GM12878 (cell line): ENCODE data around the gene PRDM16.

Experiments used
- EGR1 ChIP-seq, 2 experiments: IDR thresholded peaks; 1 replicate in 1 of 2; 2 replicates in 1 of 2; pipeline ENCODE4 v1.6.1; 2011 to 2012; ENCODE audit warnings: low read depth in 2 of 2, low read length in 2 of 2, borderline replicate concordance in 1 of 2, mild to moderate bottlenecking in 1 of 2, moderate library complexity in 1 of 2
- EZH2 ChIP-seq: IDR thresholded peaks from 2 replicates; pipeline ENCODE4 v1.6.1; 2012; ENCODE audit warnings: low read depth, mild to moderate bottlenecking, control low read depth, inconsistent platforms, low read length, borderline replicate concordance; ENCODE audit not compliant: control insufficient read depth
- JUND ChIP-seq: IDR thresholded peaks from 2 replicates; pipeline ENCODE4 v1.6.1; 2012; ENCODE audit warnings: low read depth, mild to moderate bottlenecking, low read length, improper control_type of control experiment, moderate library complexity
- POLR2A ChIP-seq: IDR thresholded peaks from 2 replicates; pipeline ENCODE4 v1.6.1; 2011; ENCODE audit warnings: low read depth, mild to moderate bottlenecking, low read length
- POLR2AphosphoS5 ChIP-seq: IDR thresholded peaks from 2 replicates; pipeline ENCODE4 v1.6.1; 2011; ENCODE audit warnings: mild to moderate bottlenecking, low read length, inconsistent platforms
- SMC3 ChIP-seq: IDR thresholded peaks from 2 replicates; pipeline ENCODE4 v1.6.1; 2011; ENCODE audit warnings: low read length, improper control_type of control experiment, borderline replicate concordance
- SPI1 ChIP-seq: IDR thresholded peaks from 2 replicates; pipeline ENCODE4 v1.6.1; 2011; ENCODE audit warnings: low read depth, mild to moderate bottlenecking, low read length, moderate library complexity, borderline replicate concordance; ENCODE audit not compliant: insufficient read depth
- SRF ChIP-seq, 2 experiments: IDR thresholded peaks; 2 replicates each; pipeline ENCODE4 v1.6.1; 2011; ENCODE audit warnings: low read depth in 2 of 2, low read length in 2 of 2, mild to moderate bottlenecking in 1 of 2, moderate library complexity in 1 of 2
- WRNIP1 ChIP-seq: IDR thresholded peaks from 2 replicates; pipeline ENCODE4 v1.6.1; 2011; ENCODE audit warnings: low read depth, low read length, improper control_type of control experiment, borderline replicate concordance
- TF ChIP-seq, protein P1 (sequence below): IDR thresholded peaks from 2 replicates; pipeline ENCODE4 v1.6.1; 2011; ENCODE audit warnings: low read depth, low read length, improper control_type of control experiment, borderline replicate concordance
- TF ChIP-seq, protein P2 (sequence below): fragments of 450-650 bp; IDR thresholded peaks from 2 replicates; pipeline ENCODE4 v1.6.1; 2018; ENCODE audit warnings: mild to moderate bottlenecking, low read depth, moderate library complexity; ENCODE audit not compliant: partially characterized antibody
- TF ChIP-seq, protein P3 (sequence below), 3 experiments: IDR thresholded peaks in 2 of 3; conservative IDR thresholded peaks in 1 of 3; 2 replicates each; pipeline ENCODE4 v1.5.1; 2011; ENCODE audit warnings: low read depth in 3 of 3, low read length in 3 of 3, mild to moderate bottlenecking in 3 of 3, control low read depth in 2 of 3, moderate library complexity in 2 of 3, inconsistent platforms in 1 of 3, mixed read lengths in 1 of 3; ENCODE audit not compliant: control insufficient read depth in 2 of 3, insufficient read depth in 1 of 3; ENCODE audit errors: extremely low read depth in 1 of 3

DNA sequence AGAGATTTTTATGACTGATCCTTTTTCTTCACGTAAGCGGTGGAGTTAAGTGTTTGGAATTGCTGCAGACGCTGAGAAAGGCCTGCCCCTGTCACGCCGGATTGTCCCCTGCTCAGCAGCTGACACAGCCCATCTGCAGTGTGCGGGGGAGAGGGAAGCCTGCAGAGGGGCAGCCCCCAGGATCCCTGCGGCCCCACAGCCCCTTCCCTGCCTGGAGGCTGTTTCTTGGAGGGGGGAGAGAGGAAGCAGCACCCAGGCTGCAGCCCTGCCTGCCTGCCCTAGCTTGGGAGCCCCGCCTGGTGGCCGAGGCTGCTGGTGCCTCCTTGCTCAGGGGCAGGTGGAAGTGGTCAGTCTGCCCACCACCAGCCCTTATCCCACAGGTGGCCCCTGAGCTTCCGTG is 50.7 kb downstream of the PRDM16 start:
- TF ChIP-seq SRF (IDR thresholded peaks at IDR 0.05; ENCODE audit: low read depth in 2 of 2, low read length in 2 of 2) (no peak), WRNIP1 (no peak), POLR2A (no peak), POLR2AphosphoS5 (no peak), EZH2 (no peak), EGR1 (IDR thresholded peaks at IDR 0.05; ENCODE audit: borderline replicate concordance in 1 of 2, low read depth in 2 of 2, low read length in 2 of 2) (no peak), JUND (no peak), SMC3 (no peak), SPI1 (no peak)
- TF ChIP-seq, protein P1, sequence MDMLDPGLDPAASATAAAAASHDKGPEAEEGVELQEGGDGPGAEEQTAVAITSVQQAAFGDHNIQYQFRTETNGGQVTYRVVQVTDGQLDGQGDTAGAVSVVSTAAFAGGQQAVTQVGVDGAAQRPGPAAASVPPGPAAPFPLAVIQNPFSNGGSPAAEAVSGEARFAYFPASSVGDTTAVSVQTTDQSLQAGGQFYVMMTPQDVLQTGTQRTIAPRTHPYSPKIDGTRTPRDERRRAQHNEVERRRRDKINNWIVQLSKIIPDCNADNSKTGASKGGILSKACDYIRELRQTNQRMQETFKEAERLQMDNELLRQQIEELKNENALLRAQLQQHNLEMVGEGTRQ, result no peak
- TF ChIP-seq, protein P2, sequence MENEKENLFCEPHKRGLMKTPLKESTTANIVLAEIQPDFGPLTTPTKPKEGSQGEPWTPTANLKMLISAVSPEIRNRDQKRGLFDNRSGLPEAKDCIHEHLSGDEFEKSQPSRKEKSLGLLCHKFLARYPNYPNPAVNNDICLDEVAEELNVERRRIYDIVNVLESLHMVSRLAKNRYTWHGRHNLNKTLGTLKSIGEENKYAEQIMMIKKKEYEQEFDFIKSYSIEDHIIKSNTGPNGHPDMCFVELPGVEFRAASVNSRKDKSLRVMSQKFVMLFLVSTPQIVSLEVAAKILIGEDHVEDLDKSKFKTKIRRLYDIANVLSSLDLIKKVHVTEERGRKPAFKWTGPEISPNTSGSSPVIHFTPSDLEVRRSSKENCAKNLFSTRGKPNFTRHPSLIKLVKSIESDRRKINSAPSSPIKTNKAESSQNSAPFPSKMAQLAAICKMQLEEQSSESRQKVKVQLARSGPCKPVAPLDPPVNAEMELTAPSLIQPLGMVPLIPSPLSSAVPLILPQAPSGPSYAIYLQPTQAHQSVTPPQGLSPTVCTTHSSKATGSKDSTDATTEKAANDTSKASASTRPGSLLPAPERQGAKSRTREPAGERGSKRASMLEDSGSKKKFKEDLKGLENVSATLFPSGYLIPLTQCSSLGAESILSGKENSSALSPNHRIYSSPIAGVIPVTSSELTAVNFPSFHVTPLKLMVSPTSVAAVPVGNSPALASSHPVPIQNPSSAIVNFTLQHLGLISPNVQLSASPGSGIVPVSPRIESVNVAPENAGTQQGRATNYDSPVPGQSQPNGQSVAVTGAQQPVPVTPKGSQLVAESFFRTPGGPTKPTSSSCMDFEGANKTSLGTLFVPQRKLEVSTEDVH, result no peak
- TF ChIP-seq, protein P3, sequence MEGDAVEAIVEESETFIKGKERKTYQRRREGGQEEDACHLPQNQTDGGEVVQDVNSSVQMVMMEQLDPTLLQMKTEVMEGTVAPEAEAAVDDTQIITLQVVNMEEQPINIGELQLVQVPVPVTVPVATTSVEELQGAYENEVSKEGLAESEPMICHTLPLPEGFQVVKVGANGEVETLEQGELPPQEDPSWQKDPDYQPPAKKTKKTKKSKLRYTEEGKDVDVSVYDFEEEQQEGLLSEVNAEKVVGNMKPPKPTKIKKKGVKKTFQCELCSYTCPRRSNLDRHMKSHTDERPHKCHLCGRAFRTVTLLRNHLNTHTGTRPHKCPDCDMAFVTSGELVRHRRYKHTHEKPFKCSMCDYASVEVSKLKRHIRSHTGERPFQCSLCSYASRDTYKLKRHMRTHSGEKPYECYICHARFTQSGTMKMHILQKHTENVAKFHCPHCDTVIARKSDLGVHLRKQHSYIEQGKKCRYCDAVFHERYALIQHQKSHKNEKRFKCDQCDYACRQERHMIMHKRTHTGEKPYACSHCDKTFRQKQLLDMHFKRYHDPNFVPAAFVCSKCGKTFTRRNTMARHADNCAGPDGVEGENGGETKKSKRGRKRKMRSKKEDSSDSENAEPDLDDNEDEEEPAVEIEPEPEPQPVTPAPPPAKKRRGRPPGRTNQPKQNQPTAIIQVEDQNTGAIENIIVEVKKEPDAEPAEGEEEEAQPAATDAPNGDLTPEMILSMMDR (IDR thresholded peaks at IDR 0.05 in 2 of 3, conservative IDR thresholded peaks at IDR 0.05 in 1 of 3; ENCODE audit: control insufficient read depth in 2 of 3, extremely low read depth in 1 of 3, insufficient read depth in 1 of 3, low read depth in 3 of 3, low read length in 3 of 3), result no peak
